Kidney capillary endothelial cell (primary cell): ENCODE data around the gene PSMC1.

Source experiments
- DNase-seq: peaks from one replicate; pipeline ENCODE4 v3.0.0-alpha.2; 2018; ENCODE audit warnings: low spot score

PSMC1 gene

DNA sequence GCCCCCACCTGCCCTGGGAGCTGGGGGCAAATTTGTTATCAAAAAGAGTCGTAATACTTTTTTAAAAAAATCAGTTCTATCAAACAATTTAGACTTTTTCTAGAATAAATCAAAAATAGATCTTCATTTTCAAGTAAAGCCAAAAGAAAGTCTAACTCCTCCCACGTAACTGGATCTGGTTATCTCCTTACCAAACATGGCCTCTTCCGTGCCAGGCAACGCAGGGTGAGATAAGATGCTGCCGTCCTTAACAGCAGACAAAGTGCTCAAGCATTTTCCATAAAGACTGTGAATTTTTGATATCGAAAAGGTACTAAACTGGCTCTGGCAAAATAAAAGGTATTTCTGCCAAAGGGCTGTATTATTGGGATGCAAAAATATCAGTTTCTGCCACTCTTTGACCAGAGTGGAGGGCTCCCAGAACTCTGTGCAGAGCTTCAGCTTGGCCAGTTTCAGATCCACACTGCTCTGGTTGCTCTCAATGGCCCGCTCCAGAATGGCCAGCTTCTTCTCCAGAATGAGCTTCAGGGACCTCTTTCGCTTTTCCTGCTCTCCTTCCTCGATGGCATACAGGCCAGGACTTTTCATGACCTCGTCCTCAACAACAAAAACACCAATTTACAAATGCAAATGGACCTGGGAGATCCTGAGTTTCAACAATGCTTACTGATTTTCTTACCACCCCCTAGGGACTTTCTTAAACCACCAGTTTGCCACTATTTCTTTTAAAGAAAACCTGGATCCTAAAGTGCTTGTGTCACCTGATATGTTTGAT lies 46.4 kb downstream of the PSMC1 start:
- no peak for DNase-seq

DNA sequence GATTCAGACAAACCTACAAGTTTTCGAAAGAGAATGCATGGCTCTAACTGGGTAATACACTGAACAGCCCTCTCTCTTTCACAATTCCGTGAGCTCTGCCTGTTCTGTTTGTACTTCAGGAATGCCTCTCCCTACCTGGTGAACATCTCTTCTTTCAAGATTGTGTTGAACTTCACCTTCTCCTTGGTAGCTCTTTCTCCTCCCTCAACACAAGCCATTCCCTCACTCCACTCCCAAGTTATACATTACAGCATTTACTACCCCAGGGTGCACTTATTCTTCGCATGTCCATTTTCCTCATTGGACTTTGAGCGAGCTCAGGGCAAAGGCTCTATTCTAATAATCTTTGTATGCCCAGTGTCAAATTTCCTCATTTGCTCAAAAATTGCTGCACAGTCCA lies 47.1 kb downstream of the PSMC1 start:
- no peak for DNase-seq

DNA sequence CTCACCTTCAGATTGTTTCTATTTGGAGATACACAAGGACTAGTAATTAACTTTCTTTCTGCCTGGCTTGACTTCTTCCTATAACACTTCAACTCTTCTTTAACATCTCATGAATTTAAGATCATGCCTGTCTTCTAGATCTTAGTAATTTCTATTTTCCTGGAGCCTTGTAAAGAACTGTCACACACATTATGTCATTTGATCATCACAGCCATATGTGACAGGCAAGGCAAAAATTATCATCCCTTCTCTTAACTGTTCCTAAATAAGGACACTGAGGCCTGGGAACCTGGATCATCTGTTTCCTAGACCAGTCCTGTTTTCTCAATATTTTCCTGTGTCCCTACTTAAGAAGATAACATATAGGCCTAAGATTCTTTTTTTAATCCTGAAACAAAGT lies 48.1 kb downstream of the PSMC1 start:
- no peak for DNase-seq

DNA sequence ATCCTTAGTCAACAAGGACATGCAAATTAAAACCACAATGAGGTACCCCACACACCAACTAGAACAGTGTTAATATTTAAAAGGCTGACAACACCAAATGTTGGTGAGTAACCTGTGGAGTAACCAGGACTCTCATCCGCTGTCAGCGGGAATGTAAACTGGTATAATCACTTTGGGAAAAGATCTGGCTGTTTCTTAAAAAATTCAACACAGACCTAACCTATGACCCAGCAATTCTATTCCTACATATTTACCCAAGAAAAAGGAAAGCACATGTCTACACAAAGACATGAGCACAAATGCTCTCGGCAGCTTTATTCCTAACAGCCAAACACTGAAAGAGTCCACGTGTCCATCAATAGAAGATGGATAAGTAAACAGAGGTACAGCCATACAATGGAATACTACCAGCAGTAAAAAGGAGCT lies 48.8 kb downstream of the PSMC1 start:
- DNase-seq = no peak

DNA sequence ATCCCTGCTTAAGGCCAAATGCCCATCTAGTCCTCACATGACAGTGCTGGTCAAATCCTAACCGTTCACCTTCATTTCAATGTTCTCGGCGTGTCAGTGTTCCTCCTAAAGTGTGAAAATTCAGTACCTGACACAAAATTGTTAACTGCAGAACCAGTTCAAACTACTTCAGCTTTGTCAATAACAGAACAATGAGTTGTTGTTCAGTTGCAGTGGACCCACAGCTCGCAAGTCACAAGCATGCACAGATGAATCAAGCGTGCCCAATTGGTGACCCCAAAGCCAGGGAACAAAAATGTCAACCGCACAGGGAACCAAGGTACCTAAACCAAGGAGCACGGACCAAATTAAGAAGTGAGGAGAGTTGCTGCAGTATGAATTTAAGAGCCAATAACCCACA lies 52.2 kb downstream of the PSMC1 start:
- no peak for DNase-seq

DNA sequence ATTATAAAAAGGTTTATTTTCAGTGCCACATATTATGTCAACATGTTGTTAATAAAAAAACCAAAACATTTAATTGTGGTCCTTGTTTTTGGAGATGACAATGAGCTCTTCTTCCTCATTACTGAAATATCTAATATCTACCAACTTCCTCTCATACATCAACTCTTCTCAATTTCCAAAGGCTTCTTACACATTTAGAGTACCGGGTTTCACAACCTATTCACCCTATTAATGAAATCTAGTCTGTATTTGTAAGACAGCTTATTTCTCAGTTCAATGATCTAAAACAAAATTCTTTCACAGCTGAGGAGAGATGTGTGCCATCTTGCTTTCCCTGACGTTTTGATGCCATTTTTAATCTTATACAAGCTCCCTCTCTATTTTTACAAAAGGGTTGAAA lies 60.9 kb downstream of the PSMC1 start:
- no peak for DNase-seq

DNA sequence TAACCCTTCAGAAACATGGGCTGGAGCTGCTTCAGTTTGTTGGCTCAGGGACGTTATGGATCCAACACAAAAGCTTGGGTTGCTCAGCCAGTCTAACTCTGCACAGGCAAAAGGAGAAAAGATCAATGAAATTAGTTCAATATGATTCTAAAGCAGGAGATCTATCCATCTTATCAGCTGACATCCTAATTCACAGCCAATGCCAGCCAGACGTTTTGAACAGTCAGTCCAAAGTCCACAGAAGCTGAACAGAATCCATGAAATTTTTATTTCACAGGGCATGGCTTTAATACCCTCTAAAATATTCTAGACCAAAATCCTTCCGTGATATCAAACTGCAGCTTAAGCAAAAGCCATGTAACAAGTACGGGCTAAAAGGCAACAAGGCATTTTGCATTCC lies 61.7 kb downstream of the PSMC1 start:
- DNase-seq = no peak

DNA sequence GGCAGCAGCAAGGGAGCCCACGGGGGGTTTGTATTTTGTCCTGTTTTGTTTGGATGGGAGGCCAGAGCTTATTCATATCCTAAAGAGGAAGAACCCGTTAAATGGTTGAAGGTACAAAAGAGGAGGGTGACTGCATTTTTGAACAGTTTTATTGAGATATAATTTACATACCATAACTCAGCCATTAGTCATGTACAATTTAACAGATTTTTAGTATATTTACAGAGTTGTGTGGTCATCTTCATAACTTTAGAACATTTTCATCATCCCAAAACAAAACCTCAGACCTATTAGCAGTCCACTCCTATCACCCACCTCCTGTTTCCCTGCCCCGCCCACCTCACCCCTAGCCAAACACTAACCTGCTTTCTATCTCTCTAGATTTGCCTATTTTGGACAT lies 62.8 kb downstream of the PSMC1 start:
- no peak for DNase-seq

DNA sequence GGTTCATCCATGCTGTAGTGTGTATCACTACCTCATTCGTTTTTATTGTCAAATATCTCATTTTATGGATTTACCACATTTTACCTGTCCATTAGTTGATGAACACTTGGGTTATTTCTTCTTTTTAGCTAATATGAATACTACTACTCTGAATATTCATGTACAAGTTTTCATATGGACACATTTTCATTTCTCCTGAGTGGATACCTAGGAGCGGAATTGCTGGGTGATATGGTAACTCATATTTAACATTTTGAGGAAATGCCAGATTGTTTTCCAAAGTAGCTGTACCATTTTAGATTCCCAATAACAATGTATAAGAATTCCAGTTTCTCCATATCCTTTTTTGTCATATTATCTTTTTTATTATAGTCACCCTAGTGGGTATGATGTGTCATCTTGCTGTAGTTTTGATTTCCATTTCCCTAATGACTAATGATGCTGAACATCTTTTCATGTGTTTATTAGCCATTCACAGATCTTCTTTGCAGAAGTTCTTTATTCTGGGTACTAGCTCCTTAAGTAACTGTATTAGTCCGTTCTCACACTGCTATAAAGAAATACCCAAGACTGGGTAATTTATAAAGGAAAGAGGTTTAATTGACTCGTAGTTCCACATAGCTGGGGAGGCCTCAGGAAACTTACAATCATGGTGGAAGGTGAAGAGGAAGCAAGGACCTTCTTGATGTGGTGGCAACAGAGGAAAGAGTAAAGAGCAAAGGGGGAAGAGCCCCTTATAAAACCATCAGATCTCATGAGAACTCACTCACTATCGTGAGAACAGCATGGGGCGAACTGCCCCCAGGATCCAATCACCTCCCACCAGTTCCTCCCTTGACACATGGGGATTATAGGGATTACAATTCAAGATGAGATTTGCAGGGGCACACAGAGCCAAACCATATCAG lies 63.5 kb downstream of the PSMC1 start:
- DNase-seq = no peak

DNA sequence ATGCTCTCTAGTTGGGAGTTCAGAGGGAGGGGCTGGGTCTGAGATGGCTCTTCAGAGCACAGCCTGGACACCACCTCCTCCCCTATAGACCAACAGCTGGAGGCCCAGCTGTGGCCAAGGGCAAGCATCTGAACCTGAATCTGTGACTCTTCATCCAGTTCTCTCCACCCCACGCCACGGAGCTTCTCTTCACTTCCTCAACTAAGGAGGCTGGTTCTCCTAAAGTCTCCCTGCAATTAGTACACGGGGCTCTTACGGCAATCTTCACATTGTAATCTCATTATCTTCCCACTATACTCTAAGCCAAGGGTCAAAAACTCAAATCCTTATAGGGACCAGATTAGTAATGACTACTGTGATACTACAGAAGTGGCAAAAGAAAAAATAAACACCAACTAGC lies 65.5 kb downstream of the PSMC1 start:
- no peak for DNase-seq
